BJ (cell line): Measurements from ENCODE around the gene LRRC4B. TPM values are rescaled to one million over a fixed set of nuclear protein-coding genes. Genes with fewer than 3 reads are reported as not detected.

Experiments used
- CTCF ChIA-PET: fragments of 350-600 bp; formaldehyde crosslinking; extraction: SDS; loops from one replicate; lab custom pipeline; 2021; ENCODE audit warnings: antibody characterized with exemption, inconsistent platforms; lab: Yijun Ruan, JAX
- POLR2A ChIA-PET: fragments of 300-600 bp; sonication (Branson Sonifier 250); formaldehyde crosslinking; extraction: SDS; loops from one replicate; lab custom pipeline; 2021; ENCODE audit warnings: antibody characterized with exemption; lab: Charles Lee
- DNase-seq: peaks from one replicate; pipeline ENCODE4 v3.0.0-alpha.2; 2011; ENCODE audit warnings: low read depth
- H3K27me3 ChIP-seq: 2 replicates; pipeline ENCODE4 v1.6.0; 2011; ENCODE audit warnings: low read length; ENCODE audit not compliant: control insufficient read depth, insufficient read depth
- H3K36me3 ChIP-seq: 2 replicates; pipeline ENCODE4 v1.5.1; 2011; ENCODE audit warnings: low read length; ENCODE audit not compliant: control insufficient read depth, insufficient read depth
- H3K4me3 ChIP-seq: 2 replicates; pipeline ENCODE4 v1.5.1; 2011; ENCODE audit warnings: low read depth, mild to moderate bottlenecking, control low read depth, low read length
- CTCF ChIP-seq: IDR thresholded peaks from 2 replicates; pipeline ENCODE4 v1.5.1; 2011; ENCODE audit warnings: low read depth, mild to moderate bottlenecking, control low read depth, inconsistent platforms, low read length, moderate library complexity; ENCODE audit not compliant: insufficient read depth
- polyA plus RNA-seq: library from polyadenylated mRNA; depleted of rRNA; stranded (reverse); fragments of >200 nt; gene quantifications from 2 replicates; pipeline ENCODE4 v1.2.3, GENCODE V29; 2011

The LRRC4B gene
- polyA plus RNA-seq, 1 experiment = 0.06 TPM

DNA sequence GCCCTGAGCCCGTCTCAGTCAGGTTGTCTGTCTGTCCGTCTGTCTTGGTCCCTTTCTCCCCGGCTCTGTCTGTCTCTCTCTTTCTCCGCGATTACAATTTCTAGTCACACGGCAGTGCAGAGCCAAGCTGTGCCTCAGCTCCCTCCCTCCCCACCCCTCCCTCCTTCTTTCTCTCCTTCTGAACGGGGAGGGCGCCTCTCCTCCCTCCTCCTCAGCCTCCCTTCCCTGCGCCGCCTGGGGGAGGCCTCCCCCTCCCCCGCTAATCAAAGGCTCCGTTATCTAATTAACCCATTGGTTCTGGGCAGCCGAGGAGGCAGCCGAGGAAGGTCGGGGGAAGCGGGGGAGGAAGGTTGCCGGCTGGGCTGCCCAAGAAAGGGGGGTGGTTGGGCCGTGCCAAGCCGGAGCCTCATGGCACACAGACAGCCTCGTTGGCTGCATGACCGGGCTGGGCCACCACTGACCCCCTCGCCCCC, 16.5 kb downstream of the LRRC4B start:
- CTCF ChIA-PET = no interaction called here
- POLR2A ChIA-PET = no interaction called here
- peaks cover 4% of the 10 kb centered on the region; the same call in 1 of the 2 replicates for H3K27me3 ChIP-seq
- no peak for DNase-seq
- no peak overlapping the region for H3K4me3 ChIP-seq
- no peak for TF ChIP-seq CTCF
- no peaks in the 10 kb centered on the region for H3K36me3 ChIP-seq

GRCh38 chr19:50551034-50551714, 17.1 kb downstream of the LRRC4B start:
- no peaks in the 10 kb centered on the region for H3K36me3 ChIP-seq
- peaks cover 4% of the 10 kb centered on the region; the same call in 1 of the 2 replicates for H3K27me3 ChIP-seq
- no peak for DNase-seq
- no peak overlapping the region for H3K4me3 ChIP-seq
- ChIA-PET POLR2A (no interaction called here), CTCF (no interaction called here)
- no peak for TF ChIP-seq CTCF

DNA sequence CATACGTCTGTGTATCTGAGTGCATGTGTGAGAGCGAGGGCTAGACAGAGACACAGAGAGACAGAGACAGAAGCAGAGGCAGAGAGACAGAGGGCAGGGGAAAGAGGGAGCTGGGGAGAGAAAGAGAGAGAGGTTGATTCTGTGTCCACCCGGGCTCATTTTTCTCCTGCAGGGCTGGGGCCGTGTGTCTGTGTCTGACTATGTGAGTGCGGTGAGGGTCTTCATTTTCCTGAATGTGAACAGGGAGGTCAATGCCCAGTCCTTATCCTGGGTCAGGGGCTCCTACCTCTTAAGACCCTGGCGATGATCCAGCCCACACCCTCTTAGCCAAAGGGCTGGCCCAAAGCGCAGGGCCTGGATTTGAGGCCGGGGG, 17.7 kb downstream of the LRRC4B start:
- POLR2A ChIA-PET = no interaction called here
- no peaks in the 10 kb centered on the region for H3K36me3 ChIP-seq
- DNase-seq = no peak
- no peak for TF ChIP-seq CTCF
- no peak overlapping the region for H3K4me3 ChIP-seq
- H3K27me3 ChIP-seq = peaks cover 4% of the 10 kb centered on the region; the same call in 1 of the 2 replicates
- CTCF ChIA-PET = interaction anchor here (1.6 kb wide), 1 partner anchor 13 kb away, joined by 7 read pairs; no protein-coding TSS in a partner anchor

DNA sequence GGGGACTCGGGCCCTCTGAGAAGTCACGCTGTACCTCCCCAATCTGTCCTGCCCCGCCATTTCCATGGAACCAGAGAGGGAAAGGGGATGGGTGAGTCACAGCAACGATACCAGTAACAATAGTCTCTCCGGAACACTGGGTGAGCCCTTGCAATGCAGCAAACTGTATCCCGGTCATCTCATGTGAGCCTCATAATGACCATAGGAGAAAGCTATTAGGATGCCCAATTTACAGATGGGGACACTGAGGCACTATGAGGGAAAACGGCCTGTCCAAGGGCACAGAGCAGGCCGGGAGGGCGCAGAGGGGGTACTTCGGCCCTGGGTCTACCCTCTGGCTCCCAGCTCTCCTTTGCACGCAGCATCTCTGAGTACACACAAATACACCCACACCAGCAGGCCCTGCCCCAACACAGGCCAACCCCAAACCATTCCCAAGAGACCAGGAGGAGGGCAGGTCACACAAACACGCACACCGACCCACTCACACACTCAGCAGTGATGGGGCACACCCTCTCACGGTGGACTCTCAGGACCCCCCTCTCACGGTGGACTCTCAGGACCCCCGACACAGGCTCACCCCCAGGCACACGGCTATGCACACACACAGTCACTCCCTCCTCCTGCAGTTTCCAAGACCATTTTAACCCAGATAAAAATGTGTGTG, 18.2 kb downstream of the LRRC4B start:
- POLR2A ChIA-PET = no interaction called here
- no peak for TF ChIP-seq CTCF
- Histone ChIP-seq H3K4me3 (no peak overlapping the region), H3K36me3 (no peaks in the 10 kb centered on the region), H3K27me3 (peaks cover under 1% of the 10 kb centered on the region; the same call in 1 of the 2 replicates)
- CTCF ChIA-PET = interaction anchor here (1.6 kb wide), 1 partner anchor 13 kb away, joined by 7 read pairs; no protein-coding TSS in a partner anchor
- DNase-seq = no peak
